Measurements from ENCODE around the gene MOCS1.

Gene MOCS1

DNA sequence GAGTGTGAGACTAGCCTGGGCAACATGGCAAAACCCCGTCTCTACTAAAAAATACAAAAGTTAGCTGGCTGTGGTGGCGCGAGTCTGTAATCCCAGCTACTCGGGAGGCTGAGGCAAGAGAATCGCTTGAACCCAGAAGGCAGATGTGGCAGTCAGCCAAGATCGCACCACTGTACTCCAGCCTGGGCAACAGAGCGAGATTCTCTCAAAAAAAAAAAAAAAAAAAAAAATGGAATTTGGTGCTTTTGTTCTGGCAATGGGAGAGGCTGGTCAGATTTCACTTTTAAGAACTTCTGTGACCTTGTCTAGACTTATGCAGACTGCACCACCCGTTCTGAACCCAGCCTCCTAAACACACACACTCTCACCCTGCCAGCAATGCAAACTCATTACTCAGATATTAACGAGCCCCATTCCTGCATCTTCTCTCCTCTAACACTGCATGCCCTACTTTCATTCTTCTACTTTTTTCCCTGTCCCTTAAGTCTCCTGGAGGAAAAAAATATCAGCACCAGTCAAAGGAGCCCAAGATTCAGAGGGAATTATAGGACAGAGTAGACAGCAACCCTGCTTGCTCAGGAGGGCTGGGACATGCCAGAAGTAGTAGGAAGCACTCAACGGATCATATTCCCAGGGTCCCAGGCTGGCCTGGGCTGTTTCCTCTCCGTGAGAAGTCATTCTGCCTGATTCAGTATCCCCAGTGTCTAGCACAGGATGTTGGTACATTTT lies 4.4 kb downstream of the MOCS1 start:
- peaks cover 17% of the 10 kb centered on the region for H3K4me1 ChIP-seq (ENCODE audit: control insufficient read depth, insufficient read depth, low read depth, low read length)

DNA sequence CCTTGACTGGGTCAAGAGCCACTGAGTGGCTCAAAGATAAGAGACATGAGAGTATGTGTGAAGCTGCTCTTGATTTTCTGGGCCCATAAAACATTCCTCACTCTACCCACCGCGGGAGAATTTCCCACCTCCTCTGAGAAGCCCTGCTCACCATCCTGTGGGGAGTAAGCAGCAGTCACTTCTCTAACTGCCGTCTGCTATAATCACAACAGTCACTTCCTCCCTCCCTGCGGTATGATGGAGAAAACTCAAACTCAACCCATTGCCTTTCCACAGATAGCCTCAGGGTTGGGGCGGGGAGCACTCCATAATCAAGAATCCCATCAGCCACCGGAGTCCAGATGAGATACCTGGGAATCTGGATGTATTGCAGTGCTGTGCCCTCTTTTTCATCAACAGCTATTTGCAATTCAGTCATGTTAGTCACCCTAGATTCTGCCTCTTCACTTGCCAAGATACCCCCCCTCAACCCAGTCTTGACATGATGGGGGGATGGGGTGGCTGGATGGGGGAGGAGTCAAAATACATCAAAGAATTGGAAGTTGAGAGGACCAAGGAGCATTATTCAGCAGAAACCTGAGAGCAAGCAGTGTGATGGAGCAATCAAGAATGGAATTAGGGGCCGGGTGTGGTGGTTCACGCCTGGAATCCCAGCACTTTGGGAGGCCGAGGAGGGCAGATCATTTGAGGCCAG lies 5.1 kb downstream of the MOCS1 start:
- H3K9me3 ChIP-seq (ENCODE audit: control insufficient read depth, low read length), result no peaks in the 10 kb centered on the region
- H3K4ac ChIP-seq (ENCODE audit: low read depth in 1 of 2, low read length in 2 of 2), result no peak overlapping the region
- no peak overlapping the region for H4K91ac ChIP-seq (ENCODE audit: low read length)
- no peak overlapping the region for H2AFZ ChIP-seq (ENCODE audit: low read depth, low read length)
- no peak overlapping the region for H3K9ac ChIP-seq (ENCODE audit: low read length)
- no peak overlapping the region for H3K23ac ChIP-seq (ENCODE audit: low read length in 2 of 2)
- H4K8ac ChIP-seq (ENCODE audit: low read length), result no peak overlapping the region
- no peak overlapping the region for H3K14ac ChIP-seq (ENCODE audit: low read length in 2 of 2)
- H3K4me1 ChIP-seq (ENCODE audit: control insufficient read depth, insufficient read depth, low read depth, low read length), result peaks cover 14% of the 10 kb centered on the region
- WGBS, result 88% methylated on average over 9 of the region's 9 CpGs
- peaks cover 23% of the 10 kb centered on the region for H3K79me1 ChIP-seq (replicated peaks; ENCODE audit: low read length, poor library complexity, severe bottlenecking)
- no peak overlapping the region for H2BK5ac ChIP-seq (ENCODE audit: low read depth, low read length, poor library complexity, severe bottlenecking)
- no peak overlapping the region for H2BK15ac ChIP-seq (ENCODE audit: low read depth, poor library complexity, severe bottlenecking)
- H3K4me3 ChIP-seq (ENCODE audit: insufficient read depth in 1 of 2, low read depth in 1 of 2, low read length in 2 of 2), result no peak overlapping the region
- H2AK5ac ChIP-seq (ENCODE audit: low read length, severe bottlenecking), result no peak overlapping the region
- no peak for DNase-seq
- H3K36me3 ChIP-seq (ENCODE audit: control insufficient read depth in 1 of 2, insufficient read depth in 2 of 2, low read depth in 1 of 2, low read length in 2 of 2), result peaks cover 21 to 23% of the 10 kb centered on the region in 2 experiments
- H3K27me3 ChIP-seq (ENCODE audit: control insufficient read depth in 1 of 2, insufficient read depth in 1 of 2, low read length in 2 of 2), result no peaks in the 10 kb centered on the region
- no peak overlapping the region for H3K27ac ChIP-seq (ENCODE audit: low read length, poor library complexity, severe bottlenecking)
- H3K18ac ChIP-seq (ENCODE audit: low read depth in 1 of 2, low read length in 2 of 2), result no peak overlapping the region
- no peak overlapping the region for H2BK120ac ChIP-seq (ENCODE audit: low read depth, low read length)
- H2BK12ac ChIP-seq (ENCODE audit: low read length in 2 of 2), result no peak overlapping the region
- no peak overlapping the region for H3K4me2 ChIP-seq (ENCODE audit: low read length, poor library complexity, severe bottlenecking)

More for the DNA sequence above, 4.4 kb downstream of the MOCS1 start:
- DNase-seq, result peak; percentile 84
- Histone ChIP-seq H2BK15ac (ENCODE audit: low read depth, poor library complexity, severe bottlenecking) (no peak overlapping the region), H3K27ac (ENCODE audit: low read length, poor library complexity, severe bottlenecking) (no peak overlapping the region), H3K4me3 (ENCODE audit: insufficient read depth in 1 of 2, low read depth in 1 of 2, low read length in 2 of 2) (peak overlapping the region in 1 of 2 experiments; percentile 20), H4K8ac (ENCODE audit: low read length) (no peak overlapping the region), H2AK5ac (ENCODE audit: low read length, severe bottlenecking) (no peak overlapping the region), H3K4me2 (ENCODE audit: low read length, poor library complexity, severe bottlenecking) (no peak overlapping the region), H2BK120ac (ENCODE audit: low read depth, low read length) (no peak overlapping the region), H2BK12ac (ENCODE audit: low read length in 2 of 2) (peak overlapping the region in 1 of 2 experiments; percentile 49), H3K9ac (ENCODE audit: low read length) (no peak overlapping the region), H3K9me3 (ENCODE audit: control insufficient read depth, low read length) (no peaks in the 10 kb centered on the region), H3K18ac (ENCODE audit: low read depth in 1 of 2, low read length in 2 of 2) (no peak overlapping the region), H3K27me3 (ENCODE audit: control insufficient read depth in 1 of 2, insufficient read depth in 1 of 2, low read length in 2 of 2) (no peaks in the 10 kb centered on the region), H2AFZ (ENCODE audit: low read depth, low read length) (no peak overlapping the region), H3K14ac (ENCODE audit: low read length in 2 of 2) (no peak overlapping the region), H2BK5ac (ENCODE audit: low read depth, low read length, poor library complexity, severe bottlenecking) (no peak overlapping the region), H3K79me1 (replicated peaks; ENCODE audit: low read length, poor library complexity, severe bottlenecking) (peaks cover 25% of the 10 kb centered on the region), H3K23ac (ENCODE audit: low read length in 2 of 2) (no peak overlapping the region), H3K36me3 (ENCODE audit: control insufficient read depth in 1 of 2, insufficient read depth in 2 of 2, low read depth in 1 of 2, low read length in 2 of 2) (peaks cover 15 to 18% of the 10 kb centered on the region in 2 experiments), H4K91ac (ENCODE audit: low read length) (no peak overlapping the region), H3K4ac (ENCODE audit: low read depth in 1 of 2, low read length in 2 of 2) (no peak overlapping the region)
- 74% methylated on average over 10 of the region's 11 CpGs for whole genome bisulfite sequencing

DNA sequence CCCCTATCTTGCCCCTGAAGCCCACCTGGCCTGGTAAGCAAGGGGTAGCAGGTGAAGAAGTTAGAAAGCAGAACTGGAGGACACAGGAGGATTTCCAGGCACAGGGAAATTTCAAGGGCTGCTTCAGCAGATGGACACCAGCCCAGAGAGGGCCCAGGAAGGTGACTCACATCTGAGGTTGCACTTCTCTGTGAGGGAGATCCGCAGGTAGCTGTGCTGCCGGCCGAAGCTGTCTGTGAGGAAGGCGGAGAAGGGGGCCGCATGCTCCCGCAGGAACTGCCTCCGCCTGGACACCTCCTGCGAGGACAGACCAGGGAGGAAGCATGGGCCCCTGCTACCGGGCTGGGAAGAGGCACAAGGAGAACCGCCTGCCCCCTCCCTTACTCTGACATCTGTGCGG lies 7.1 kb downstream of the MOCS1 start:
- Histone ChIP-seq H4K8ac (ENCODE audit: low read length) (no peak overlapping the region), H3K4me3 (ENCODE audit: insufficient read depth in 1 of 2, low read depth in 1 of 2, low read length in 2 of 2) (no peak overlapping the region)
- WGBS, result 91% methylated on average over 10 of the region's 11 CpGs

DNA sequence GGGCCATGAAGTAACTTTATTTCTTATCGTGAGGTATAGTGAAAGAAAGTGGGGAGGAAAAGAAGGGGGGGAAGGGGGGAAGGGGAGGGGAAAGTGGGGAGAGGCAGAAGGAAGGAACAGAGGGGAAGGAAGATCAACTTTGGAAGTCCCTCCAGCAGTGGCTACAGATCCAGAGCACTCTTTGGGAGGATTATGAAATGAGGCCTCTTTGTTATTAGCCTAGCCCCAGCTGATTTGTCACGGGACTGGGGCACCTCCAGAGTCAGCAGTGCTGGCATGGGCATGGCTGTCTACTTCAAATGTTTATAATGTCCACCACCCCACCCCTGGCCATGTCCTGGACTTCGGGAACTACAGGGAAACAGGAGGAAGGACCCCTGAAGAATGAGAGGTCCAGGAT lies 7.6 kb downstream of the MOCS1 start:
- H2BK15ac ChIP-seq (ENCODE audit: low read depth, poor library complexity, severe bottlenecking), result no peak overlapping the region
- no peaks in the 10 kb centered on the region for H3K9me3 ChIP-seq (ENCODE audit: control insufficient read depth, low read length)
- H2BK5ac ChIP-seq (ENCODE audit: low read depth, low read length, poor library complexity, severe bottlenecking), result no peak overlapping the region
- peak; percentile 15 for DNase-seq
- H3K79me1 ChIP-seq (replicated peaks; ENCODE audit: low read length, poor library complexity, severe bottlenecking), result peaks cover 18% of the 10 kb centered on the region
- H4K91ac ChIP-seq (ENCODE audit: low read length), result no peak overlapping the region
- no peak overlapping the region for H3K4me3 ChIP-seq (ENCODE audit: insufficient read depth in 1 of 2, low read depth in 1 of 2, low read length in 2 of 2)
- H2BK120ac ChIP-seq (ENCODE audit: low read depth, low read length), result no peak overlapping the region
- peaks cover 35 to 38% of the 10 kb centered on the region in 2 experiments for H3K36me3 ChIP-seq (ENCODE audit: control insufficient read depth in 1 of 2, insufficient read depth in 2 of 2, low read depth in 1 of 2, low read length in 2 of 2)
- 87% methylated on average over 2 of the region's 3 CpGs for WGBS
- no peak overlapping the region for H3K14ac ChIP-seq (ENCODE audit: low read length in 2 of 2)
- H3K9ac ChIP-seq (ENCODE audit: low read length), result no peak overlapping the region
- peak overlapping the region; percentile 67 for H2AK5ac ChIP-seq (ENCODE audit: low read length, severe bottlenecking)
- H3K4me2 ChIP-seq (ENCODE audit: low read length, poor library complexity, severe bottlenecking), result no peak overlapping the region
- no peak overlapping the region for H2AFZ ChIP-seq (ENCODE audit: low read depth, low read length)
- H3K18ac ChIP-seq (ENCODE audit: low read depth in 1 of 2, low read length in 2 of 2), result no peak overlapping the region
- H3K27me3 ChIP-seq (ENCODE audit: control insufficient read depth in 1 of 2, insufficient read depth in 1 of 2, low read length in 2 of 2), result no peaks in the 10 kb centered on the region
- H3K27ac ChIP-seq (ENCODE audit: low read length, poor library complexity, severe bottlenecking), result peak overlapping the region; percentile 44
- H4K8ac ChIP-seq (ENCODE audit: low read length), result no peak overlapping the region
- no peak overlapping the region for H2BK12ac ChIP-seq (ENCODE audit: low read length in 2 of 2)
- H3K23ac ChIP-seq (ENCODE audit: low read length in 2 of 2), result no peak overlapping the region
- peaks cover 16% of the 10 kb centered on the region for H3K4me1 ChIP-seq (ENCODE audit: control insufficient read depth, insufficient read depth, low read depth, low read length)
- H3K4ac ChIP-seq (ENCODE audit: low read depth in 1 of 2, low read length in 2 of 2), result no peak overlapping the region

More for the DNA sequence above, 7.1 kb downstream of the MOCS1 start:
- H3K4me1 ChIP-seq (ENCODE audit: control insufficient read depth, insufficient read depth, low read depth, low read length), result peaks cover 16% of the 10 kb centered on the region
- no peaks in the 10 kb centered on the region for H3K9me3 ChIP-seq (ENCODE audit: control insufficient read depth, low read length)
- H2BK12ac ChIP-seq (ENCODE audit: low read length in 2 of 2), result no peak overlapping the region
- H3K14ac ChIP-seq (ENCODE audit: low read length in 2 of 2), result no peak overlapping the region
- peak; percentile 24 for DNase-seq
- no peak overlapping the region for H4K91ac ChIP-seq (ENCODE audit: low read length)
- no peak overlapping the region for H2BK120ac ChIP-seq (ENCODE audit: low read depth, low read length)
- H2BK5ac ChIP-seq (ENCODE audit: low read depth, low read length, poor library complexity, severe bottlenecking), result no peak overlapping the region
- no peak overlapping the region for H3K9ac ChIP-seq (ENCODE audit: low read length)
- H2AFZ ChIP-seq (ENCODE audit: low read depth, low read length), result no peak overlapping the region
- H3K36me3 ChIP-seq (ENCODE audit: control insufficient read depth in 1 of 2, insufficient read depth in 2 of 2, low read depth in 1 of 2, low read length in 2 of 2), result peaks cover 33 to 39% of the 10 kb centered on the region in 2 experiments
- peak overlapping the region; percentile 8 for H3K4me2 ChIP-seq (ENCODE audit: low read length, poor library complexity, severe bottlenecking)
- H3K27me3 ChIP-seq (ENCODE audit: control insufficient read depth in 1 of 2, insufficient read depth in 1 of 2, low read length in 2 of 2), result no peaks in the 10 kb centered on the region
- H2BK15ac ChIP-seq (ENCODE audit: low read depth, poor library complexity, severe bottlenecking), result no peak overlapping the region
- H3K4ac ChIP-seq (ENCODE audit: low read depth in 1 of 2, low read length in 2 of 2), result no peak overlapping the region
- no peak overlapping the region for H3K18ac ChIP-seq (ENCODE audit: low read depth in 1 of 2, low read length in 2 of 2)
- peak overlapping the region; percentile 67 for H2AK5ac ChIP-seq (ENCODE audit: low read length, severe bottlenecking)
- peaks cover 23% of the 10 kb centered on the region for H3K79me1 ChIP-seq (replicated peaks; ENCODE audit: low read length, poor library complexity, severe bottlenecking)
- peak overlapping the region; percentile 44 for H3K27ac ChIP-seq (ENCODE audit: low read length, poor library complexity, severe bottlenecking)
- no peak overlapping the region for H3K23ac ChIP-seq (ENCODE audit: low read length in 2 of 2)
